Mesodermal cell (in vitro differentiated cells): ENCODE results near the gene RUNX2.

ENCODE experiments used
- H3K27ac ChIP-seq: 2 replicates; pipeline ENCODE4 v1.7.0; 2013; ENCODE audit warnings: mild to moderate bottlenecking, low read depth, low read length, moderate library complexity; ENCODE audit not compliant: severe bottlenecking
- H3K36me3 ChIP-seq: 2 replicates; pipeline ENCODE4 v1.7.1; 2013; ENCODE audit warnings: mild to moderate bottlenecking, low read length, moderate library complexity; ENCODE audit not compliant: control insufficient read depth, insufficient read depth
- H3K4me1 ChIP-seq: one replicate; pipeline ENCODE4 v1.7.1; 2013; ENCODE audit warnings: mild to moderate bottlenecking, low read length; ENCODE audit not compliant: insufficient read depth, control insufficient read depth, poor library complexity, severe bottlenecking
- H3K4me3 ChIP-seq: 2 replicates; pipeline ENCODE4 v1.7.0; 2013; ENCODE audit warnings: low read length, control low read depth, mild to moderate bottlenecking; ENCODE audit not compliant: insufficient read depth, poor library complexity, severe bottlenecking; ENCODE audit errors: extremely low read depth
- H3K9me3 ChIP-seq: 2 replicates; pipeline ENCODE4 v1.7.1; 2013; ENCODE audit warnings: mild to moderate bottlenecking, low read length, moderate library complexity; ENCODE audit not compliant: control insufficient read depth
- WGBS, 2 experiments: methylation state at CpG; one replicate each; pipeline ENCODE4 v1.1.5; 2013; ENCODE audit warnings: missing lambda C conversion rate in 2 of 2; ENCODE audit not compliant: insufficient coverage in 2 of 2; 5-methylcytosine and 5-hydroxymethylcytosine counted together

Gene RUNX2

DNA sequence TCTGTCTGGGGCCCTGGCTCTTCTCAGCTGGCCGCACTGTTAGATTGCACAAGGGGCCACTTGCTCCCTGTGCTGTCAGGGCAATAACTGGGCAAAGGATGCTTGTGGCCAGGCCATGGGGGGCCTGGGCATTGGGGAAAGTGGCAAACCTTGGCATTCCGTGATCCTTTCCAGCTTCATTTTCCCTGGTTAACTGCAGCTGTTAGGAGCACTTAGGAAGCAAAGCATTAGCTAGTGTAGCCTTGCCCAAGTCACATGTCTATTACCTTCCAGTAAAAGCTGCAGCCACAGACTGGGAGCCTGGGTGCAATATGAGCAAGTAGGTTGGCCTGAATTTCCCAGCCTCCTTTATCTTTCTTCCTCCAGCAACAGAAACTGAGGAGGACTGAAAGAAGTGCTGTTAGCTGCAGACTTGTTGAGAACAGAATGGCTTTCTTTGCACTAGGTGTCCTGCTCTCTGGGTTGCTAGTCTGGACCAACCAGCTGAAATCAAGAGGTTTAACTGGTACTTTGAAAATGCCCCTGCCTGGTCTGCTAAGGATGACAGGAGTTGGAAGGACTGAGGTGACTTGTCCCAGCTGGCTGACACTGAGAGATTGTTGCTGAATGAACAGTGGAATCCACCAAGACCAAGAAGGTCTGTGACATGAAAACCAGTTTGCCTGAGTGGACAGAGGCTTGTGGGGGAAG is 361.9 kb downstream of the RUNX2 start:
- WGBS, 2 experiments = 84 to 100% methylated on average over 2 of the region's 2 CpGs
- no peak overlapping the region for H3K27ac ChIP-seq
- no peak overlapping the region for H3K4me3 ChIP-seq
- no peaks in the 10 kb centered on the region for H3K9me3 ChIP-seq
- H3K4me1 ChIP-seq = no peaks in the 10 kb centered on the region
- no peaks in the 10 kb centered on the region for H3K36me3 ChIP-seq

GRCh38 chr6:45690846-45691245 is 362.7 kb downstream of the RUNX2 start:
- Histone ChIP-seq H3K9me3 (no peaks in the 10 kb centered on the region), H3K27ac (no peak overlapping the region), H3K4me3 (no peak overlapping the region), H3K4me1 (no peaks in the 10 kb centered on the region), H3K36me3 (no peaks in the 10 kb centered on the region)
- WGBS, 2 experiments = 90 to 100% methylated on average over 1 of the region's 1 CpG

DNA sequence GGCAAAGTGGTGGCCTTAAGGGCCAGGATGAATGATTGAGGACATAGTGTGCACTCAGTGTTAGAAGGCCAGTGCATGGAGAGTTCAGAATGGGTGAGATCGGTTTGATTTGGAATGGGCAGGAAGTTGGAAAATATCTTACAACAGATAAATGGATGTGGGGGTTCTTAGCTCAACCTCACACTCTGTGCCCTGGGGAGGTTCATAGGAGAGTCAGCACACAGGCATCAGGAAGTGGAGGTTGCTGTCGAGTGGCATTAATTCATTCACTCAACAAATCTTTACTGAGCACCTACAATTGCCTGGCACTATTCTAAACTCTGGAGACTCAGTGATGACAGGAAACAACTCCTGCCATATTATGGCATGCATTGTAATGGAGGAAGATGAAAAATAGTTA is 363.3 kb downstream of the RUNX2 start:
- 100% methylated on average over 1 of the region's 2 CpGs for WGBS, 2 experiments
- Histone ChIP-seq H3K27ac (no peak overlapping the region), H3K4me3 (no peak overlapping the region), H3K36me3 (no peaks in the 10 kb centered on the region), H3K4me1 (no peaks in the 10 kb centered on the region), H3K9me3 (no peaks in the 10 kb centered on the region)

DNA sequence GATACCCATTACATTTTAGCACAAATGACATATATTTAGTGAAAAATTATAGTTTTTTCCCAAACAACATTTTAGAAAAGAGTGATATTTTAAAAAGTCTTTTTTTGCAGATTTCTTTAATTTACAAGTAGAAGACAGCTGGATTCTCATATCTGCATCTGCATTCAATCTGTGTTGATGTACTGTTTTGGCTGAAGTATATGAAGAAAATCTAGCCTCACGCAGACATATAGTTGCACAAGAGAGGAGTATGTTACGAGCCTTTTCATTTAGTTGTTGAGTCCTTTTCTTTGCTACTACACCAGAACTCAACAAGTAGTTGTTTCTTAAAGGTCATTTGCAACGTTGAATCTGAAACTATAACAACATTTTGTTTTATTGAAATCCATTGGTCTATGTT is 363.9 kb downstream of the RUNX2 start:
- Histone ChIP-seq H3K4me3 (no peak overlapping the region), H3K27ac (no peak overlapping the region), H3K4me1 (no peaks in the 10 kb centered on the region), H3K36me3 (no peaks in the 10 kb centered on the region), H3K9me3 (no peaks in the 10 kb centered on the region)
- 100% methylated on average over 1 of the region's 3 CpGs; no CpG with 5 or more reads in 1 of the 2 experiments for WGBS, 2 experiments

DNA sequence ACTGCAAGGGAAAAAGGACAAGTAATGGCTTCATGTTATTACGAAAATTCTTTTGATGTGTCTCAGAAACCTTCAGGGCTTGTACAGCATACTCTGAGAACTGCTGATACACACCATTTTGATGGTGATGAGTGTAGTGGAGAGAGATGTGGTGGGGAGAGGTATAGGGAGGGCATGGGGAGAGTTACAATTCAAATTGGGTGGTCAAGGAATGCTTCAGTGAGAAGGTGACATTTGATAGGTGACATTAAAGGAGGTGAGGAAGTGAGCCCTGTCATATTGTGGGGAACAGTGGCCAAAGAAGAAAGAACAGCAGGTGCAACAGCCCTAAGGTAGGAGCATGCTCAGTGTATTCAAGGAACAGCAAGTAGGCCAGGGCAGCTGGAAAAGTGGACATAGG is 368.6 kb downstream of the RUNX2 start:
- Histone ChIP-seq H3K9me3 (no peaks in the 10 kb centered on the region), H3K4me3 (no peak overlapping the region), H3K4me1 (peaks cover 7% of the 10 kb centered on the region), H3K27ac (no peak overlapping the region), H3K36me3 (no peaks in the 10 kb centered on the region)
- WGBS, 2 experiments = 88 to 95% methylated on average over 1 of the region's 1 CpG

DNA sequence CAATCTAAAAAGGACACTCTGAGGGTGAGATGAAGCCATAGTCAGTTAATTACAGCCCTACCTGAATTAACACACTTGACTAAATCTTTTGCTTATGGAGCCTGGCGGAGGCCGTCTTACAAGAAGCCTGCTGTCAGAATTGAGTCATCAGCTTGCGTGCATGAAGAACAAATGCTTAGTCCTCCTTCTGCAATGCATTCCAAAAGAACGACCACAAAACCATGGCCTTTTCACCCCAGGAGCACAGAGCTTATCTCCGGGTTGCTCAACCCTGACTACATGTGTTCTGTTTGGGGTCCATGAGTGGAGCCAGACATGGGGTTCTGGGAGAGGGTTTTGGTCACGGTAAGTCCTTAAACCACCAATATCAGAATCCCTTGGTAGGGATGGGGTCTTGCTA is 369.5 kb downstream of the RUNX2 start:
- Histone ChIP-seq H3K9me3 (no peaks in the 10 kb centered on the region), H3K4me1 (peaks cover 7% of the 10 kb centered on the region), H3K36me3 (no peaks in the 10 kb centered on the region), H3K27ac (no peak overlapping the region), H3K4me3 (no peak overlapping the region)
- 79 to 83% methylated on average over 3 to 4 of the region's 6 CpGs for WGBS, 2 experiments

DNA sequence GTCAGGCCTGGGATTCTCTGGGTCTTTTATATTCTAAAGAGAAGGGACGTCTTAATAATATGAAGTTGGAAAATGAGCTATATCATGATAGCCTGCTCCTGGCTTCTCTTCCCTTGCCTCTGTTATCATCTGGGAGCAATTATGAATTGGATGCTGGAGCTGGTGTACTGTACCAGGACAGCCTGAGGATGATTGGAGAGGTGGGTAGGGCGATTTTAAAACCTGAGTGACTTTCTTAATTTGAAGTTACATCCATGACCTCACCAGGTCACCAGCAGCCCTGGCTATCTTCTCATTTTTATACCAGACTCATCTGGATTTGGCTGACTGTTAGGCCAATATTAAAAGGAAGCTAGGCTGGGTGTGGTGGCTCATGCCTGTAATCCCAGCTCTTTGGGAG is 369.9 kb downstream of the RUNX2 start:
- Histone ChIP-seq H3K27ac (no peak overlapping the region), H3K9me3 (no peaks in the 10 kb centered on the region), H3K4me1 (peaks cover 7% of the 10 kb centered on the region), H3K36me3 (no peaks in the 10 kb centered on the region), H3K4me3 (no peak overlapping the region)
- 100% methylated on average over 1 of the region's 2 CpGs; no CpG with 5 or more reads in 1 of the 2 experiments for whole genome bisulfite sequencing, 2 experiments

DNA sequence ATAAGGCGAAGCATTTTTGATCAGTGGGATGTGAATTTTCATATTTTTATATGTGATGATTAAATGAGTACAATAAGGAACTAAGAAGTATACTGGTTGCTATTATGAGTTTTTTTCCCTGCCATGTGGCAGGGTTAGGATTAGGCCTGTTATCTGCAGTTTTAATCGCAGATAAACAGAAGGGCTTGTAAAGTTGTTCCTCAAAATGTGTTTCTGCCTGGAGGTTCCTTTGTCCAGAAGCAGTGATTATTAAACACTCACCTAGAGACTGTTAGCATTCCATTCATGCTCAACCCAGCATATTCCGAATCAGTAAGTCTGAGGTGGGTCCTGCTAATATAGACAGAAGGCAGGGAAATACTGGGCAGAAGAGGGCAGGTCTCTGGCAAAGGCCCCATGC is 371.5 kb downstream of the RUNX2 start:
- Histone ChIP-seq H3K9me3 (no peaks in the 10 kb centered on the region), H3K27ac (no peak overlapping the region), H3K4me1 (peaks cover 7% of the 10 kb centered on the region), H3K36me3 (no peaks in the 10 kb centered on the region), H3K4me3 (no peak overlapping the region)
- 71 to 94% methylated on average over 1 to 2 of the region's 3 CpGs for WGBS, 2 experiments

GRCh38 chr6:45702849-45703739 is 375.0 kb downstream of the RUNX2 start:
- Histone ChIP-seq H3K9me3 (no peaks in the 10 kb centered on the region), H3K4me3 (no peak overlapping the region), H3K36me3 (no peaks in the 10 kb centered on the region), H3K4me1 (peaks cover 4% of the 10 kb centered on the region), H3K27ac (no peak overlapping the region)
- 90% methylated on average over 1 of the region's 4 CpGs; no CpG with 5 or more reads in 1 of the 2 experiments for WGBS, 2 experiments

DNA sequence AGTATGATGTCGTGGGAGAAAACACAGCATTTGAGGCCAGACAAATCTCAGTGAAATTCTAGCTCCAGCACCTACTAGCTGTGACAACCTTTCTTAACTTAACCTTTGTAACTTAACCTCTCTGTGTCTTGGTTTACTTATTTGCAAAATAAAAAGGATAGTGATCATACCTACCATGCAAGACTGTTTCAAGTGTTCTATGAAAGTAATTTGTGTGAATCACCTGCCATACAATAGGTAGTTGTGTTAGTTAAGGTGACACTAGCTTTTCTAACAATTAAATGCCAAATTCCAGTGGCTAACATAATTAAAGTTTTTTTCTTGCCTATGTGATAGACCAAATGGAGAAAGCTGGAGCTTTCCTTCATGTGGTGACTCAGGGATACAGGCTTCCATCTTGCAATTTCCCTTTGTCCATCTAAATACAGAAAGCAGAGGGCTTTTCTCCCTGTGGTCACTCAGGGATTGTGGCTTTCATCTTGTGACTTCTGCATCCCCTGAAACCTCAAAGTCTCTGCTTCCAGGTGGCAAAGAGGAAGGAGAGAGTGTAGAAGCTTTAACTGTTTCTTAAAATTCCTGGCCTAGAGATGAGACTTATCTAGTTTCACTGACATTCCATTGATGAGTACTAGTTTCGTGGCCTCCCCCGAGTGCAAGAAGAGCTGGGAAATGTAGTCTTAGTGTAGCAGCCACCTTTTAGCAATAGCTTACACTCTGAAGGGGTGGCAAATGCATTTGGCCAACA is 376.1 kb downstream of the RUNX2 start:
- 94 to 100% methylated on average over 2 to 3 of the region's 3 CpGs for WGBS, 2 experiments
- Histone ChIP-seq H3K4me3 (no peak overlapping the region), H3K27ac (no peak overlapping the region), H3K9me3 (no peaks in the 10 kb centered on the region), H3K4me1 (peaks cover 3% of the 10 kb centered on the region), H3K36me3 (no peaks in the 10 kb centered on the region)
